DOHH2 (cell line): ENCODE measurements around the gene DNAH14.

ENCODE experiments used
- H3F3A ChIP-seq: fragments of 200-600 bp; sonication (generic), shearing (Covaris generic); 2 replicates; pipeline ENCODE4 v1.6.0; 2016; ENCODE audit warnings: antibody characterized with exemption, mild to moderate bottlenecking; ENCODE audit not compliant: control insufficient read depth, insufficient read depth
- H3K27ac ChIP-seq: fragments of 200-600 bp; sonication (generic); 2 replicates; pipeline ENCODE4 v1.5.1; 2014; ENCODE audit warnings: low read depth, mild to moderate bottlenecking, low read length, moderate library complexity
- H3K27me3 ChIP-seq: fragments of 200-600 bp; sonication (generic); 2 replicates; pipeline ENCODE4 v1.6.1; 2014; ENCODE audit warnings: mild to moderate bottlenecking, low read length, mixed read lengths; ENCODE audit not compliant: control insufficient read depth
- H3K36me3 ChIP-seq: fragments of 200-600 bp; sonication (generic); 2 replicates; pipeline ENCODE4 v1.6.1; 2014; ENCODE audit warnings: mild to moderate bottlenecking, low read length, moderate library complexity, mixed read lengths; ENCODE audit not compliant: control insufficient read depth
- H3K4me1 ChIP-seq: fragments of 200-600 bp; sonication (generic); 2 replicates; pipeline ENCODE4 v1.6.1; 2014; ENCODE audit warnings: mild to moderate bottlenecking, low read length, mixed read lengths; ENCODE audit not compliant: control insufficient read depth
- H3K4me2 ChIP-seq: fragments of 200-600 bp; sonication (generic); 2 replicates; pipeline ENCODE4 v1.6.0; 2014; ENCODE audit warnings: mild to moderate bottlenecking, low read length, moderate library complexity
- H3K4me3 ChIP-seq: fragments of 200-600 bp; sonication (generic); 2 replicates; pipeline ENCODE4 v1.5.1; 2014; ENCODE audit warnings: mild to moderate bottlenecking, low read length, mixed read lengths
- H3K79me2 ChIP-seq: fragments of 200-600 bp; sonication (generic); 2 replicates; pipeline ENCODE4 v1.6.1; 2014; ENCODE audit warnings: mild to moderate bottlenecking, low read length, mixed read lengths; ENCODE audit not compliant: control insufficient read depth
- H3K9me2 ChIP-seq: fragments of 200-600 bp; sonication (generic); replicated peaks from 2 replicates; pipeline ENCODE4 v1.6.1; 2014; ENCODE audit warnings: mild to moderate bottlenecking, low read length, mixed read lengths; ENCODE audit not compliant: control insufficient read depth
- H3K9me3 ChIP-seq: fragments of 200-600 bp; sonication (generic); 2 replicates; pipeline ENCODE4 v1.6.1; 2014; ENCODE audit warnings: antibody characterized with exemption, low read length, mixed read lengths; ENCODE audit not compliant: control insufficient read depth, insufficient read depth
- H4K20me1 ChIP-seq: fragments of 200-600 bp; sonication (generic); 2 replicates; pipeline ENCODE4 v1.6.0; 2014; ENCODE audit warnings: low read depth, mild to moderate bottlenecking, antibody characterized with exemption, low read length, moderate library complexity; ENCODE audit not compliant: control insufficient read depth, insufficient read depth
- CTCF ChIP-seq: fragments of 200-600 bp; sonication (generic); IDR thresholded peaks from one replicate; pipeline ENCODE4 v1.5.1; 2014; ENCODE audit warnings: antibody characterized with exemption, mild to moderate bottlenecking, low read depth, low read length; ENCODE audit not compliant: poor library complexity, severe bottlenecking
- EZH2phosphoT487 ChIP-seq: fragments of 200-600 bp; sonication (generic); IDR thresholded peaks from 2 replicates; pipeline ENCODE4 v1.6.1; 2017; ENCODE audit warnings: borderline replicate concordance, mild to moderate bottlenecking, antibody characterized with exemption, low read length, moderate library complexity, mixed read lengths

The DNAH14 gene

GRCh38 chr1:225242611-225243010 is 313.1 kb downstream of the DNAH14 start:
- Histone ChIP-seq H3K27me3 (no peaks in the 10 kb centered on the region), H3K79me2 (no peaks in the 10 kb centered on the region), H3F3A (no peaks in the 10 kb centered on the region), H3K9me2 (no peaks in the 10 kb centered on the region), H3K4me1 (no peaks in the 10 kb centered on the region), H4K20me1 (no peaks in the 10 kb centered on the region), H3K4me2 (no peak overlapping the region), H3K4me3 (no peak overlapping the region), H3K36me3 (no peaks in the 10 kb centered on the region), H3K27ac (no peak overlapping the region), H3K9me3 (no peaks in the 10 kb centered on the region)
- TF ChIP-seq EZH2phosphoT487: no peak

DNA sequence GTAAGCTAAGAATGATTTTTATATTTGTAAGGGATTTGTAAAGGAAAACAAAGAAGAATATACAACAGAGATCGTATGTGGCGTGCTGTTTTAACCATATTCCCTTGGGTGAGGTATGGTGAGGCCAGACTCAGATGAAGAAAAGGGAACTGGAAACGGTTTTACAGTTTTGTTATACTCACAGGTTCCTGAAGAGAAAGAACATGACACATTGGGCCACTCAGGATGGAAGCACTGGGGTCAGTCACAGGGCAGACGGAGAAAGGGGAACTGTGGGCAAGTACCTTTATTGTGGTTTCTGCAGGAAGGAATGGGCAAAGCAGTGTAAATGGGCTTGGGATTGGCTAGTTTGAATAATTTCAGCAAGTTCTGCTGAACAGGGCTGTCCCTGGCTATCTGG is 321.0 kb downstream of the DNAH14 start:
- H3K4me3 ChIP-seq: no peak overlapping the region

GRCh38 chr1:225253173-225253572 is 323.7 kb downstream of the DNAH14 start:
- H3K4me2 ChIP-seq: no peak overlapping the region
- TF ChIP-seq CTCF (no peak), EZH2phosphoT487 (no peak)
- H3K27me3 ChIP-seq: no peaks in the 10 kb centered on the region
- no peak overlapping the region for H3K27ac ChIP-seq
- no peaks in the 10 kb centered on the region for H3K4me1 ChIP-seq
- H3K79me2 ChIP-seq: no peaks in the 10 kb centered on the region
- no peaks in the 10 kb centered on the region for H3K36me3 ChIP-seq
- no peaks in the 10 kb centered on the region for H3K9me3 ChIP-seq
- H4K20me1 ChIP-seq: no peaks in the 10 kb centered on the region; the same call in 1 of the 2 replicates
- H3F3A ChIP-seq: no peaks in the 10 kb centered on the region
- no peak overlapping the region for H3K4me3 ChIP-seq
- no peaks in the 10 kb centered on the region for H3K9me2 ChIP-seq

More for the DNA sequence above, 321.0 kb downstream of the DNAH14 start:
- no peaks in the 10 kb centered on the region for H3F3A ChIP-seq
- no peaks in the 10 kb centered on the region for H3K4me1 ChIP-seq
- no peak overlapping the region for H3K27ac ChIP-seq
- H3K79me2 ChIP-seq: no peaks in the 10 kb centered on the region
- TF ChIP-seq CTCF (no peak), EZH2phosphoT487 (no peak)
- H4K20me1 ChIP-seq: no peaks in the 10 kb centered on the region; the same call in 1 of the 2 replicates
- H3K36me3 ChIP-seq: no peaks in the 10 kb centered on the region
- H3K9me2 ChIP-seq: no peaks in the 10 kb centered on the region
- H3K27me3 ChIP-seq: no peaks in the 10 kb centered on the region
- H3K9me3 ChIP-seq: no peaks in the 10 kb centered on the region
- H3K4me2 ChIP-seq: no peak overlapping the region

DNA sequence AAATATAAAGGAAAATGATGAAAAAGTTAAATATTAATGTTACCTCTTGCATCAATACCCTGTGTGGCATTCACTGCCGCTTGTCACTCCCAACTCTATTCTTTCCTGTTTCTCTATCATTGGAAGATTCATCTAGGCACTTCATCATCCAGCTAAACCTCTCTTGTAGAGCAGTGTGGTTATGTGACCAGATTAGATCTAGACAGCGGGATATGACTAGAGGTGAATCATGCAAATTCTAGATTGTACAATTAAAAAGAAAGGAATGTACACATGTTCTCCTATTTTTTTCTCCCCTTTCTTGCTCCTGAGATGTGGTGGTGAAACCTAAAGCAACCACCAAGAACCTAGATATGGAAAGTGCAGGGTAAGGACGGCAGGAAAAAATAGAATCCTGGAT is 324.3 kb downstream of the DNAH14 start:
- Histone ChIP-seq H3K27ac (no peak overlapping the region), H3K4me3 (no peak overlapping the region), H3K4me1 (no peaks in the 10 kb centered on the region), H3K9me3 (no peaks in the 10 kb centered on the region), H3K27me3 (no peaks in the 10 kb centered on the region), H3K9me2 (no peaks in the 10 kb centered on the region), H3K4me2 (no peak overlapping the region), H3K79me2 (no peaks in the 10 kb centered on the region), H4K20me1 (no peaks in the 10 kb centered on the region; the same call in 1 of the 2 replicates), H3F3A (no peaks in the 10 kb centered on the region), H3K36me3 (no peaks in the 10 kb centered on the region)
- TF ChIP-seq CTCF: no peak
